ENCODE measurements around the gene TCAP. TPM values are rescaled to one million over a fixed set of nuclear protein-coding genes. Genes with fewer than 3 reads are reported as not detected.

The TCAP gene
- total RNA-seq, 3 donors from 2014 or later (not counting 1 experiment from before 2014, with no cell fraction given): 1.3 to 3.8 (median 2.4) TPM

- H3K9me3 Mint-ChIP-seq: no peaks in the 10 kb centered on the region
- H3K27ac ChIP-seq (ENCODE audit: low read length): no peak overlapping the region
- no peak overlapping the region for H3K4me3 ChIP-seq (ENCODE audit: low read length)
- H3K4me1 ChIP-seq (ENCODE audit: control insufficient read depth, insufficient read depth, low read length): peaks cover 33% of the 10 kb centered on the region
- peak overlapping the region in 1 of 2 donors; percentile 54 for H3K27ac Mint-ChIP-seq
- H3K36me3 Mint-ChIP-seq: no peaks in the 10 kb centered on the region
- peaks cover 0 to 12% of the 10 kb centered on the region in 2 donors for H3K27me3 Mint-ChIP-seq (ENCODE audit: low read depth in 2 of 2)
- TF ChIP-seq CTCF (IDR thresholded peaks at IDR 0.05): peak; percentile 85
- H3K4me3 Mint-ChIP-seq: peak overlapping the region; percentile 37
- no peaks in the 10 kb centered on the region for H3K27me3 ChIP-seq (ENCODE audit: control insufficient read depth, insufficient read depth, low read length)
- DNase-seq (peak in 1 of 2 donors; percentile 69), ATAC-seq (no peak)
- H3K9me3 ChIP-seq (ENCODE audit: control insufficient read depth, insufficient read depth, low read length): no peaks in the 10 kb centered on the region
- intact Hi-C loops (cut with micrococcal nuclease): no loop called here
- no peaks in the 10 kb centered on the region for H3K36me3 ChIP-seq (ENCODE audit: control insufficient read depth, insufficient read depth, low read length)
- WGBS (ENCODE audit: insufficient coverage): 64% methylated on average over 2 of the region's 2 CpGs
- H3K4me1 Mint-ChIP-seq: peaks cover 21 to 35% of the 10 kb centered on the region in 2 donors
Observed at GRCh38 chr17:39634384-39634871, 30.7 kb upstream of the TCAP start.

- ATAC-seq (no peak), DNase-seq (no peak)
- no peaks in the 10 kb centered on the region for H3K36me3 Mint-ChIP-seq
- no peaks in the 10 kb centered on the region for H3K9me3 ChIP-seq (ENCODE audit: control insufficient read depth, insufficient read depth, low read length)
- peaks cover 46% of the 10 kb centered on the region for H3K4me1 ChIP-seq (ENCODE audit: control insufficient read depth, insufficient read depth, low read length)
- TF ChIP-seq CTCF (IDR thresholded peaks at IDR 0.05): no peak
- H3K27me3 Mint-ChIP-seq (ENCODE audit: low read depth in 2 of 2): peaks cover 0 to 10% of the 10 kb centered on the region in 2 donors
- no peaks in the 10 kb centered on the region for H3K27me3 ChIP-seq (ENCODE audit: control insufficient read depth, insufficient read depth, low read length)
- H3K4me1 Mint-ChIP-seq: peaks cover 34 to 47% of the 10 kb centered on the region in 2 donors
- no peaks in the 10 kb centered on the region for H3K36me3 ChIP-seq (ENCODE audit: control insufficient read depth, insufficient read depth, low read length)
- peak overlapping the region; percentile 86 to 92 for H3K27ac Mint-ChIP-seq
- 91% methylated on average over 8 of the region's 8 CpGs for WGBS (ENCODE audit: insufficient coverage)
- no peaks in the 10 kb centered on the region for H3K9me3 Mint-ChIP-seq
- H3K4me3 Mint-ChIP-seq: no peak overlapping the region
- H3K4me3 ChIP-seq (ENCODE audit: low read length): no peak overlapping the region
- H3K27ac ChIP-seq (ENCODE audit: low read length): no peak overlapping the region
- intact Hi-C loops (cut with micrococcal nuclease): loop anchor here (2.0 to 5.0 kb wide), 3 partner anchors 13 to 117 kb away; no protein-coding TSS in a partner anchor
Observed at GRCh38 chr17:39635614-39636176, 29.5 kb upstream of the TCAP start.

GRCh38 chr17:39636587-39636926 lies 28.6 kb upstream of the TCAP start:
- H3K9me3 Mint-ChIP-seq: no peaks in the 10 kb centered on the region
- no peaks in the 10 kb centered on the region for H3K36me3 Mint-ChIP-seq
- H3K4me3 Mint-ChIP-seq: peak overlapping the region; percentile 95
- Histone ChIP-seq H3K4me1 (ENCODE audit: control insufficient read depth, insufficient read depth, low read length) (peaks cover 54% of the 10 kb centered on the region), H3K4me3 (ENCODE audit: low read length) (peak overlapping the region; percentile 86), H3K36me3 (ENCODE audit: control insufficient read depth, insufficient read depth, low read length) (no peaks in the 10 kb centered on the region), H3K9me3 (ENCODE audit: control insufficient read depth, insufficient read depth, low read length) (no peaks in the 10 kb centered on the region), H3K27ac (ENCODE audit: low read length) (peak overlapping the region; percentile 97), H3K27me3 (ENCODE audit: control insufficient read depth, insufficient read depth, low read length) (no peaks in the 10 kb centered on the region)
- H3K27ac Mint-ChIP-seq: peak overlapping the region; percentile 86 to 92
- WGBS (ENCODE audit: insufficient coverage): 26% methylated on average over 5 of the region's 6 CpGs
- intact Hi-C loops (cut with micrococcal nuclease): loop anchor here (2.0 to 5.0 kb wide), 3 partner anchors 14 to 116 kb away; no protein-coding TSS in a partner anchor
- H3K27me3 Mint-ChIP-seq (ENCODE audit: low read depth in 2 of 2): peaks cover 0 to 4% of the 10 kb centered on the region in 2 donors
- DNase-seq (no peak), ATAC-seq (no peak)
- TF ChIP-seq CTCF (IDR thresholded peaks at IDR 0.05): no peak
- peaks cover 42 to 55% of the 10 kb centered on the region in 2 donors for H3K4me1 Mint-ChIP-seq

Measured in natural killer cell (primary cell).